ENCODE data around the gene DBH.

The DBH gene

GRCh38 chr9:133696071-133696472 is 59.9 kb downstream of the DBH start:
- no peak for TF ChIP-seq CTCF (IDR thresholded peaks at IDR 0.05)

DNA sequence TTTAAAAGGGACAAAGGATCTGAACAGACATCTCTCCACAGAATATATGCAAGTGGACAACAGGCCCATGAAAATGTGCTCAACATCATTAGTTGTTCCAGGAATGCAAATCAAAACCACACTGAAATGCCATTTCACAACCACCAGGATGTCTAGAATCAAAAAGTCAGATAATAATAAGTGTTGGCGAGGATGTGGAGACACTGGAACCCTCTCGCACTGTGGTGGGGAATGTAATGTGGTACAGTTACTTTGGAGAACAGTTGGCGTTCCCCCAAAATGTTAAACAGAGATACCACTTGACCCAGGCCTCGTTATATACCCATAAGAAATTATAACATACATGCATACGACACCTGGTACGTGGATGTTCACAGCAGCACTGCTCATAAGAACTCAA is 63.4 kb downstream of the DBH start:
- TF ChIP-seq CTCF (IDR thresholded peaks at IDR 0.05), result no peak

DNA sequence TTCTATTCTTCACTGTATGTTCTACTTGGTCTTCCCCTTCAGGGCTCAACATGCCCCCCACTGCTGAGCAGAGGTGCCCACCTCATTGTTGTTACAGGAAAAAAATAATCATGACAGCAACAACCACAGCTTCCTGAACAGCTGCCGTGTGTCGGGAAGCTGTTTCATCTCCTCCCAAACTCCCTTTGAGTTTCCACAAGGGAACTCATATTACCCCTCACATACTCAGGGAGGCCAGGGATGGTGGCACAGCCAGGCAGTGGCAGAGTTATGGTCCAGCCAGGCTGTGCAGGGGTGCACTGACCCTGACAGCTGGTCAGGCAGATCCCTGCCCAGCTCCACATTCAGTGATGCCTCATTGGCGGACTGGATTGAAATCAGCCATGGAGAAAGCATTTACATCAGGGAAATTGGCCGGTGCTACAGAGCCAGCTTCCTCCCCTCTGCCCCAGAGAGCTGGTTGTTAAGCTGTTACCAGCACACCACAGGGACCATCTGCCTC is 64.7 kb downstream of the DBH start:
- TF ChIP-seq CTCF (IDR thresholded peaks at IDR 0.05), result no peak

DNA sequence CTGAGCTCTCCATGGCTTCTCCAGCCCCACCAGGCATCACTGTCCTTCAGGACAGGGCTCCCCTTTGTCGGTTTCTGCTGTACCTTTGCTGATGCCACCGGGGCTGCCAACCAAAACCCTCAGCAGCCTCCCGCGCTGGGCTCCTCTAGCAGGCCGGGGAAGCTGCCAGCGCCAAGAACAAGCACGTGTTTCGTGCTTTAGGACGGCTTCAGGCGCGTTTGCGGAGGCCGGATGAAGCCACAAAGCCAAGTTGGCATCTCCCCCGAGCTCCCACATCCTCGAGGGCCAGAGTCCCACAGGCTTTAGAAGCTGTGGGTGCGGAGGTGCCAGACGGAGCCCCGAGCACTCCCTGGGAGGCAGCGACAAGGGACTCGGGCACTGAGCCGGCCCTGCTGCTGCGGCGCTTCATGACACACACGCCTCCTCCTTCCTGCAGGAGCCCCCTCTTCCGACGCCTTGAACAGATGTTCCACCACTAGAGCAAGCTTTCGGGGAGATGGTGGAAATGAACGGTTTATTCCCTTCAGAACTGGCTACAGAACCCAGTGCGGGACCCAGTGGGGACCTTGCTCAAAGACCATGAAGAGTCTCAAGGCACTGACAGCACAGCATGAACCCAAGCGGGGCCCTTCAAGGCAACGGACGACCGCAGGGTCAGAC is 65.3 kb downstream of the DBH start:
- no peak for TF ChIP-seq CTCF (IDR thresholded peaks at IDR 0.05)

DNA sequence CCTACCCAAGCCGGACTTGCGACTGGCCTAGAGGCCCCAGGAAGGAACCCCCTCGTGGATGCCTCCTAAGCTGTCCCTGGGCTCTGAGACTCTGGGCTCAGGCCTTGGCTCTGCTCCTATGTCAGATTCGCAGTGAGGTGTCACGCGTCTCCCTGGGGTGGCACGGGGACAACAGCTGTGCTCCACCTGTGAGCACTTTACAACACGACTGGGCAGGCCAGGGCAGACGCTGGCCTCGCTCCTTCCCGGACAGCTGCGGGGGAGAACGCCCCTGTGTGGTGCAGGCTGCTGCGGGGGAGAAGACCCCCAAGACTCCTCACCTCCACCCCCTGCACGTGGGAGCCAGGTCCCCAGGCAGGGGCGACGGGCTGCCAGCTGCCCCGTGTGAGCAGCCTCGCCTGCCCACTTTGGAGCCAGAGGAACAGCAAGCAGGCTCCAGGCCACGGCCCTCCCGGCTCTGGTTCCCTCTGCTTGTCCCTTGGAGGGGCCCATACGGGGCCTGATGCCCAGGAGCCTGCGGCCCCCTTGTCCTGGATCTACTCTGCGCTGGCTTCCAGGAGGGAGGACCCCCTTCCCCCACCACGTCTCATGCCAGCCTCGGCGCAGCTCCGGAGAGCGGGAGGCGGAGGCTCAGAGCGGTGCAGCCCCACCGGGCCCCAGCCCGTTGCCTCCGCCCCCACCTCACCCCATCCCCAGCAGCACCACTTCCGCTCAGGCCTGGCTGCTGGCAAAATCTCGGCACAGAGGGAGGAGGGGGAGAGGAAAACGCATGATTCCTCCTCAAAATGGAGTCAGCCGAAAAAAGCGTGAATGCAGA is 66.0 kb downstream of the DBH start:
- no peak for TF ChIP-seq CTCF (IDR thresholded peaks at IDR 0.05)

DNA sequence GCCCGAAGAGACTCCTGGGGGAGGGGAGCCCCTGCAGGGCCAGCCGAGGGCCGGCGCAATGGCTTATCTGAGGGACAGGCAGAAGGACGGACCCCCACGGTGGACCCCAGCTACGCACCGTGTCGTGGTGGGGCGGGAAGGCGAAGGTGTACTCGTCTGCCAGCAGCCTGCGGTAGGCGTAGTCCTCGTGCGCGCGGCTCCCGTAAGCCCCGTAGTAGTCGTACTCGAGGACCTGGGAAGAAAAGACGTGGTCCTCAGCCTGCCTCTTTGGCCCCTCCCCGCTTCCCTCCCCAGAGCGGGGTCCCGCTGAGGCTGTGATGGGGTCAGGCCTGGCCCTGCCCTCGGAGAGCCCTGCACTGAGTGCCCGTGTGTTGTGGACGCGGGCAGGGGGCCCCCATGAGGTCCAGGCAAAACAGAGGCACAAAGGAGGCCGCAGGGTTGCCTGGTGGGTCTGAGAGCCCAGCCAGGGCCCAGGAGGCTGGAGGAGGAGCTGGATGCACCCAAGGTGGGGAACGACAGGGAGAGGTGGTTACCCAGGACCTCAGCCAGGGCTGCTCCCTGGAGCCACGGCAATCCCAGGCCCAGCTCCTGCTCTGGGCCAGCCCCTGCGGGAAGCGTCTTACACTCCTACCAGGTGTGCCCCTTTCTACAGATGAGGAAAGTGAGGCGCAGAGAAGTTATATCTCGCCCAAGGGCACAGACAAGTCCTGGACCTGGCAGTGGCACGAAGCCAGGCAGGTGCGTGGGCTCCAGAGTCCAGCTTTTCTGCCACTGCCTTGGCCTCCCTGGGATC is 66.8 kb downstream of the DBH start:
- TF ChIP-seq CTCF (IDR thresholded peaks at IDR 0.05), result no peak

DNA sequence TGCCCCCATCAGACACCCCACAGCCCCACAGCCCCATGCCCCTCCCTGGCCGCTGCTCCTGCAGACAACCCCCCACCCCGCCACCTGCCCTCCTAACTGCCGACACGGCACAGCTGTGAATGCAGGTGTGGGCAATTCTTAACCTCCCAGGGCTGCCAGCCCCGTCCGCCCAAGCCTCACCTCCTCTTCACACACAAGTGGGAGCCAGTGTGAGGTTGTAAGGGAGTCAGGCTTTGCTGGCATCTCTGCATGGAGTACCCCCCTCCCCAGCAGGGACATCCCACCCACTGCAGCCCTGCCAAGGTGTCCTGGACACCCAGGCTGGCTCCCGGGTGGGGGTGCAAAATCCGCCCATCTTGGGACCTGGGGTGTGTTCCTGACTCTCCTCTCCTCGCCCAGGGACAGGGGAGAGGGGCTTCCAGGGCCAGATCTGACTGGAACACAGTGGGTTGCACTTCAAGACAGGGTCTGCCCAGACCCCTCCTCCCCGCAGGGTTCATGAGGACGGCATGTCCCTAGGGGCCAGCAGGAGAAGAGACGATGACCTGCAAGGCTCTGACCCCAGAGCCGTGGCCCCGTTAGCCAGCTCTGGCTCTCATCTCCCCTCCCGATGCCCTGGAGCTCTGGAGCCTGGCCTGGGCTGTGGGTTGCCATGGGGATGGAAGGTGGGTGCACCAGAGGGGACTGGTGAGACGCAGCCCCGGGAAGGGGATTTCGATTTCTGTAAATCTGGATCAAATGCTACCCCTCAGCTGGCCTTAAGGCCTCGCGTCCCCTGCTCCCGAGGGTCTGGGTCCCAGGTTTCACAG is 67.6 kb downstream of the DBH start:
- no peak for TF ChIP-seq CTCF (IDR thresholded peaks at IDR 0.05)

All from LNCAP (cell line).